ENCODE measurements around the gene STX7. TPM values are rescaled to one million over a fixed set of nuclear protein-coding genes. Genes with fewer than 3 reads are reported as not detected.

The STX7 gene
- total and polyA plus RNA-seq, 8 donors: 8.6 to 39.3 (median 30.3) TPM

- WGBS, 5 donors: 69 to 96% (median 84%) methylated on average over 1 of the region's 1 CpG
Measured at GRCh38 chr6:132491881-132492280, 21.0 kb downstream of the STX7 start.

DNA sequence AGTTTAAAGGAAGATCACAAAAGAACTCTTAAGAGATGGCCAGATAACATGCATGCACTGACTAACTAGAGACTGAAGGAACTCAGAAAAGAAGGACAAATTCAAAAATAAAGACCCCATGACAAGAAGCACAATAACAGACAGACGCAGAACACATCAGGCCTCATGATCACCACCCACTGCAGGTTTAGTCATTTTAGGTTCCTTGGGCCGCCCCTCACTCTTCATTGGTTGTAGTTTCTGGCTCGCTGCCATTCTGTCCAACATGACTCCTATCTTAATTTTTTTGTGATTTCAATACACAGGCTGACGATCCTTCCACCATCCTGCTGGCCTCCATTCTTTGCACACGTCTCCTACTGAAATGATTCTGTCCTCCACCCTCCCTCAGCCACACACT is 21.6 kb downstream of the STX7 start:
- H3K27ac ChIP-seq: no peak overlapping the region
- intact Hi-C loops (cut with DNase I; ENCODE audit: low total_unique reads): no loop called here
- H3K4me3 ChIP-seq: no peak overlapping the region
- peaks cover 4 to 45% (median 25%) of the 10 kb centered on the region in 4 donors for H3K4me1 ChIP-seq
- H3K36me3 ChIP-seq: peaks cover 0 to 6% (median 0%) of the 10 kb centered on the region in 4 donors
- 75 to 80% (median 78%) methylated on average over 5 of the region's 5 CpGs for WGBS, 5 donors
- TF ChIP-seq POLR2A (IDR thresholded peaks at IDR 0.05) (no peak), EP300 (IDR thresholded peaks at IDR 0.05) (no peak), POLR2AphosphoS5 (IDR thresholded peaks at IDR 0.05) (no peak), CTCF (IDR thresholded peaks at IDR 0.05) (no peak)
- H3K9me3 ChIP-seq: no peaks in the 10 kb centered on the region
- no peak for DNase-seq
- no peaks in the 10 kb centered on the region for H3K27me3 ChIP-seq

More at GRCh38 chr6:132491881-132492280, 21.0 kb downstream of the STX7 start:
- TF ChIP-seq POLR2A (IDR thresholded peaks at IDR 0.05) (no peak), POLR2AphosphoS5 (IDR thresholded peaks at IDR 0.05) (no peak), CTCF (IDR thresholded peaks at IDR 0.05) (no peak), EP300 (IDR thresholded peaks at IDR 0.05) (no peak)
- H3K4me1 ChIP-seq: peaks cover 4 to 51% (median 30%) of the 10 kb centered on the region in 4 donors
- intact Hi-C loops (cut with DNase I; ENCODE audit: low total_unique reads): no loop called here
- H3K27ac ChIP-seq: no peak overlapping the region
- no peaks in the 10 kb centered on the region for H3K27me3 ChIP-seq
- DNase-seq: no peak
- no peaks in the 10 kb centered on the region for H3K9me3 ChIP-seq
- H3K4me3 ChIP-seq: no peak overlapping the region
- H3K36me3 ChIP-seq: no peaks in the 10 kb centered on the region

GRCh38 chr6:132490478-132491204 is 22.3 kb downstream of the STX7 start:
- intact Hi-C loops (cut with DNase I; ENCODE audit: low total_unique reads): no loop called here

GRCh38 chr6:132490024-132490423 is 22.9 kb downstream of the STX7 start:
- 57 to 73% (median 68%) methylated on average over 6 of the region's 6 CpGs for WGBS, 5 donors
- H3K36me3 ChIP-seq: peaks cover 0 to 8% (median 0%) of the 10 kb centered on the region in 4 donors
- intact Hi-C loops (cut with DNase I; ENCODE audit: low total_unique reads): no loop called here
- H3K9me3 ChIP-seq: no peaks in the 10 kb centered on the region
- no peak overlapping the region for H3K4me3 ChIP-seq
- TF ChIP-seq POLR2AphosphoS5 (IDR thresholded peaks at IDR 0.05) (no peak), EP300 (IDR thresholded peaks at IDR 0.05) (no peak), POLR2A (IDR thresholded peaks at IDR 0.05) (no peak), CTCF (IDR thresholded peaks at IDR 0.05) (no peak)
- H3K4me1 ChIP-seq: peaks cover 4 to 32% (median 20%) of the 10 kb centered on the region in 4 donors
- no peaks in the 10 kb centered on the region for H3K27me3 ChIP-seq
- peak overlapping the region in 2 of 5 donors; percentile 15 to 34 for H3K27ac ChIP-seq
- peak in 1 of 2 donors; percentile 18 for DNase-seq

More at GRCh38 chr6:132490478-132491204, 22.3 kb downstream of the STX7 start:
- no peak overlapping the region for H3K4me3 ChIP-seq
- H3K9me3 ChIP-seq: no peaks in the 10 kb centered on the region
- no peaks in the 10 kb centered on the region for H3K27me3 ChIP-seq
- DNase-seq: no peak
- WGBS, 5 donors: 79 to 87% (median 80%) methylated on average over 10 of the region's 10 CpGs
- peaks cover 0 to 8% (median 0%) of the 10 kb centered on the region in 4 donors for H3K36me3 ChIP-seq
- no peak for TF ChIP-seq POLR2AphosphoS5 (IDR thresholded peaks at IDR 0.05)
- no peak for TF ChIP-seq POLR2A (IDR thresholded peaks at IDR 0.05)
- TF ChIP-seq EP300 (IDR thresholded peaks at IDR 0.05): no peak
- no peak for TF ChIP-seq CTCF (IDR thresholded peaks at IDR 0.05)
- peak overlapping the region in 2 of 5 donors; percentile 34 to 51 for H3K27ac ChIP-seq
- H3K4me1 ChIP-seq: peaks cover 4 to 38% (median 22%) of the 10 kb centered on the region in 4 donors

Measured in stomach (tissue), 9 donors.